Measurements from ENCODE around the gene EEPD1. TPM values are rescaled to one million over a fixed set of nuclear protein-coding genes. Genes with fewer than 3 reads are reported as not detected.

Gene EEPD1
- total RNA-seq, 1 experiment from 2014 or later: 0.93 TPM

GRCh38 chr7:36204044-36204663 lies 51.1 kb downstream of the EEPD1 start:
- H3K4me1 ChIP-seq: no peaks in the 10 kb centered on the region
- no peaks in the 10 kb centered on the region for H3K9me3 ChIP-seq (replicated peaks)
- peaks cover 5% of the 10 kb centered on the region; the same call in 1 of the 2 replicates for H3K27me3 ChIP-seq
- H3K4me3 ChIP-seq: no peak overlapping the region
- no peak for DNase-seq
- H3K27ac ChIP-seq: no peak overlapping the region
- H3K36me3 ChIP-seq: no peaks in the 10 kb centered on the region

GRCh38 chr7:36204929-36205635 lies 52.0 kb downstream of the EEPD1 start:
- Histone ChIP-seq H3K4me1 (no peaks in the 10 kb centered on the region), H3K4me3 (no peak overlapping the region), H3K27ac (no peak overlapping the region), H3K36me3 (no peaks in the 10 kb centered on the region), H3K9me3 (replicated peaks) (no peaks in the 10 kb centered on the region), H3K27me3 (peaks cover 5% of the 10 kb centered on the region; the same call in 1 of the 2 replicates)
- no peak for DNase-seq

GRCh38 chr7:36205803-36206202 lies 52.7 kb downstream of the EEPD1 start:
- no peak for DNase-seq
- no peaks in the 10 kb centered on the region for H3K9me3 ChIP-seq (replicated peaks)
- H3K4me1 ChIP-seq: no peaks in the 10 kb centered on the region
- H3K27me3 ChIP-seq: peaks cover 5% of the 10 kb centered on the region; the same call in 1 of the 2 replicates
- H3K27ac ChIP-seq: no peak overlapping the region
- no peaks in the 10 kb centered on the region for H3K36me3 ChIP-seq
- H3K4me3 ChIP-seq: no peak overlapping the region

DNA sequence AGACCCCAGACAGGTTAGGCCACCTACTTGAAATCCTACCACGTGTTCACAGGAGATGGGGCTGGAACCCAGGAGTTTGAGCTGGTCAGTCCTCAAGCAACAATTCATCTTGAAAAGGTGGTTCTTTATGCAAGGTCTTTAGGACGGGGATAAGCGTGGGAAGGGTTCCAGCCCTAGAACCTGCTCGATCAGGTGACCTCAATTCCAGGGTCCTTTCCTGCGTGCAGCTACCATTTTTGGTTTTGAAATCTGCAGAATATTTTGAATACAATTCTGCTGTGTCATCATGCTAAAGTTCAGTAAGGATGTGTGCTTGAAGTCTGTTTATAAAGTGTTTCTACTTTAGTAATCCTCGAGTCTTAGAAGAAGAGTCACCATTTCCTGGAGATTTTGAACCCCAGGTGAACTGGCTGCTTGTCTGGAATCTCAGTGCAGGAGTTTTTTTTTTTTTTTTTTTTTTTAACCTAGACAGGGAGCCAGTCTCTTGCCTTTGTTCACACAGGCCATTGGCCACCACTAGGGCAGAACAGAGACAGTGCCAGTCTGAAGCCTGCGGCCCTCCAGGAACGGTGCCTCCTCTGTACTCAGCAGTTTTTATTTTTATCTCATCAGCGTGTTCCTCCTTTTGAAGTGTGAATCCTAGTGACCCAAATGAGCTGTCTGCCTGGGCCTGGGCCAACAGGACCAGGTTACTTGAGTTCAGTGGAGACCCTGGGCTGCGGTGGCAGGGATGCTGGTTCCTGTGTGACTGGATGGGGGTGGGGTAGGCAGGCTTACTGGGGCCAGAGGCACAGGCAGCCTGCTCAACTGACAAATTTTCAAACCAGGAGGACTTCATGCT lies 54.6 kb downstream of the EEPD1 start:
- Histone ChIP-seq H3K9me3 (replicated peaks) (no peaks in the 10 kb centered on the region), H3K4me3 (no peak overlapping the region), H3K36me3 (no peaks in the 10 kb centered on the region), H3K27me3 (no peaks in the 10 kb centered on the region), H3K27ac (no peak overlapping the region), H3K4me1 (no peaks in the 10 kb centered on the region)
- DNase-seq: no peak

DNA sequence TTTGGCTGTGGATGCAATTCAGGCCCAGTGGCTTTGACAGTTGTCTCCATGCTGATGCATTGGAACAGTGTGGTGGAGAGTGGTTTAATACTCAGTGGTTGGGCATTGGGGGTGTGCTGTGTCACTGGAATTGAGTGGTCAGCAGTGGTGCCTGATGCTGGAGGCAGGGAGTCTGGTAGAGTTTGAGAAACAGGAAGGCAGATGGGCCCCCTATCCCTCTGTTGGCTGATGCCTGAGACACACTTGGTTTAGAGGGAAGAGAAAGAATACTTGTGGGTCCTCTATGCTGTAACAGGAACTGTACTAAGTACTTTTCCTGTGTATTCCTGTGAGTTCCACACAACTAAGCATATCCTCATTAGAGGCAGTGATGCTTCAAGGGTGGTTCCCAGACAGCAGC lies 55.4 kb downstream of the EEPD1 start:
- H3K27ac ChIP-seq: no peak overlapping the region
- H3K4me1 ChIP-seq: no peaks in the 10 kb centered on the region
- no peak overlapping the region for H3K4me3 ChIP-seq
- no peaks in the 10 kb centered on the region for H3K9me3 ChIP-seq (replicated peaks)
- H3K36me3 ChIP-seq: no peaks in the 10 kb centered on the region
- H3K27me3 ChIP-seq: no peaks in the 10 kb centered on the region
- DNase-seq: no peak

GRCh38 chr7:36208997-36209813 lies 56.2 kb downstream of the EEPD1 start:
- no peak for DNase-seq
- H3K9me3 ChIP-seq (replicated peaks): no peaks in the 10 kb centered on the region
- no peak overlapping the region for H3K4me3 ChIP-seq
- H3K27me3 ChIP-seq: no peaks in the 10 kb centered on the region
- H3K36me3 ChIP-seq: no peaks in the 10 kb centered on the region
- H3K27ac ChIP-seq: no peak overlapping the region
- no peaks in the 10 kb centered on the region for H3K4me1 ChIP-seq

- Histone ChIP-seq H3K9me3 (replicated peaks) (no peaks in the 10 kb centered on the region), H3K4me1 (no peaks in the 10 kb centered on the region), H3K4me3 (no peak overlapping the region), H3K36me3 (no peaks in the 10 kb centered on the region), H3K27ac (no peak overlapping the region), H3K27me3 (no peaks in the 10 kb centered on the region)
- no peak for DNase-seq
Measured at GRCh38 chr7:36209814-36210183, 56.7 kb downstream of the EEPD1 start.

GRCh38 chr7:36210291-36210922 lies 57.4 kb downstream of the EEPD1 start:
- H3K4me1 ChIP-seq: no peaks in the 10 kb centered on the region
- no peaks in the 10 kb centered on the region for H3K36me3 ChIP-seq
- H3K9me3 ChIP-seq (replicated peaks): no peaks in the 10 kb centered on the region
- no peaks in the 10 kb centered on the region for H3K27me3 ChIP-seq
- DNase-seq: no peak
- H3K4me3 ChIP-seq: no peak overlapping the region
- no peak overlapping the region for H3K27ac ChIP-seq

GRCh38 chr7:36214608-36215456 lies 61.8 kb downstream of the EEPD1 start:
- no peak overlapping the region for H3K27ac ChIP-seq

DNA sequence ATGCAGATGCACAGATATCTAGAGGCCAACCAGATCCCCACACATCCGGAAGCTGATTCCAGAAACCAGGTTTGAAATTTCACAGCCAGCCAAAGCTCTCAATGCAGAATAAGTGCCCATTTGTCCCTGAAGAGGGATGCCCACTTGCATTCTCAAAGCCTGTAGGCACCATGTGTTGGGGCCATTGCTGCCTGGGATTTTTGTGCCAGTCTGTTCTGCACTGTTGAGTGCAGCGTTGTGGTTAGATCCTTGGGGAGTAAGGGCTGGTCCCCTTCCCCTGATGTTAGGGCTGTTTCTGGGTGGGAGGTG lies 62.4 kb downstream of the EEPD1 start:
- Histone ChIP-seq H3K27me3 (no peaks in the 10 kb centered on the region; the same call in 1 of the 2 replicates), H3K4me1 (no peaks in the 10 kb centered on the region), H3K9me3 (replicated peaks) (no peaks in the 10 kb centered on the region), H3K36me3 (no peaks in the 10 kb centered on the region), H3K27ac (no peak overlapping the region), H3K4me3 (no peak overlapping the region)
- no peak for DNase-seq

More at GRCh38 chr7:36214608-36215456, 61.8 kb downstream of the EEPD1 start:
- H3K4me3 ChIP-seq: no peak overlapping the region
- no peaks in the 10 kb centered on the region; the same call in 1 of the 2 replicates for H3K27me3 ChIP-seq
- no peaks in the 10 kb centered on the region for H3K4me1 ChIP-seq
- no peak for DNase-seq
- no peaks in the 10 kb centered on the region for H3K36me3 ChIP-seq
- H3K9me3 ChIP-seq (replicated peaks): no peaks in the 10 kb centered on the region

GRCh38 chr7:36216063-36216684 lies 63.1 kb downstream of the EEPD1 start:
- no peak overlapping the region for H3K4me3 ChIP-seq
- H3K27me3 ChIP-seq: no peaks in the 10 kb centered on the region; the same call in 1 of the 2 replicates
- no peak for DNase-seq
- no peaks in the 10 kb centered on the region for H3K36me3 ChIP-seq
- no peaks in the 10 kb centered on the region for H3K9me3 ChIP-seq (replicated peaks)
- H3K27ac ChIP-seq: no peak overlapping the region
- H3K4me1 ChIP-seq: no peaks in the 10 kb centered on the region

GRCh38 chr7:36217211-36217960 lies 64.3 kb downstream of the EEPD1 start:
- H3K4me3 ChIP-seq: no peak overlapping the region
- H3K4me1 ChIP-seq: no peaks in the 10 kb centered on the region
- DNase-seq: no peak
- H3K27me3 ChIP-seq: no peaks in the 10 kb centered on the region; the same call in 1 of the 2 replicates
- H3K9me3 ChIP-seq (replicated peaks): no peaks in the 10 kb centered on the region
- H3K27ac ChIP-seq: no peak overlapping the region
- H3K36me3 ChIP-seq: no peaks in the 10 kb centered on the region

DNA sequence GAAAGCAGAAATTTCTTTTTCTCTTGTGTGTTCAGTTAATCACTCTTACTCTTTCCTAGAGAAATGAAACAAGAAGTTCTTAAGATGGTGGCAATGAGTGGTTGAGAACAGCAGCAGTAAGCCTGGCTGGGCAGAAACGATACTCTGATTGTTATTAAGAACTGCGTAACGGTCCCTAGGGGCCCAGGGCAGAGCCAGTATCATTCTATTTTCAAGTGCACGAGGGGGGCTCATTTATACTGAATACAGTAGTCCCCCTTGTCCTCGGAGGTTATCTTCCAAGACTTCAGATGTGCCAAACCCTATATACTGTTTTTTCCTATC lies 64.9 kb downstream of the EEPD1 start:
- H3K27me3 ChIP-seq: no peaks in the 10 kb centered on the region; the same call in 1 of the 2 replicates
- no peak overlapping the region for H3K4me3 ChIP-seq
- no peak for DNase-seq
- no peak overlapping the region for H3K27ac ChIP-seq
- no peaks in the 10 kb centered on the region for H3K4me1 ChIP-seq
- no peaks in the 10 kb centered on the region for H3K36me3 ChIP-seq
- H3K9me3 ChIP-seq (replicated peaks): no peaks in the 10 kb centered on the region
